Measurements from ENCODE around the gene METTL26. TPM values are rescaled to one million over a fixed set of nuclear protein-coding genes. Genes with fewer than 3 reads are reported as not detected.

The METTL26 gene
- total and polyA plus RNA-seq, 9 of the 15 experiments (the other 6 are each of a cell fraction or from before 2014, with no cell fraction given) = 7.3 to 262 (median 80.9) TPM

DNA sequence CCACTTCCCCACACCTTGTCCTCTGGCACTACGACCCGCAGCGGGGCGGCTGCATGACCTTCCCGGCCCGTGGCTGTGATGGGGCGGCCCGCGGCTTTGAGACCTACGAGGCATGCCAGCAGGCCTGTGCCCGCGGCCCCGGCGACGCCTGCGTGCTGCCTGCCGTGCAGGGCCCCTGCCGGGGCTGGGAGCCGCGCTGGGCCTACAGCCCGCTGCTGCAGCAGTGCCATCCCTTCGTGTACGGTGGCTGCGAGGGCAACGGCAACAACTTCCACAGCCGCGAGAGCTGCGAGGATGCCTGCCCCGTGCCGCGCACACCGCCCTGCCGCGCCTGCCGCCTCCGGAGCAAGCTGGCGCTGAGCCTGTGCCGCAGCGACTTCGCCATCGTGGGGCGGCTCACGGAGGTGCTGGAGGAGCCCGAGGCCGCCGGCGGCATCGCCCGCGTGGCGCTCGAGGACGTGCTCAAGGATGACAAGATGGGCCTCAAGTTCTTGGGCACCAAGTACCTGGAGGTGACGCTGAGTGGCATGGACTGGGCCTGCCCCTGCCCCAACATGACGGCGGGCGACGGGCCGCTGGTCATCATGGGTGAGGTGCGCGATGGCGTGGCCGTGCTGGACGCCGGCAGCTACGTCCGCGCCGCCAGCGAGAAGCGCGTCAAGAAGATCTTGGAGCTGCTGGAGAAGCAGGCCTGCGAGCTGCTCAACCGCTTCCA, 2.6 kb downstream of the METTL26 start:
- intact Hi-C loops (cut with micrococcal nuclease) = no loop called here
- no peak for TF ChIP-seq FOXP1 (CRISPR knock-in tag; IDR thresholded peaks at IDR 0.05)
- TF ChIP-seq, protein P1, sequence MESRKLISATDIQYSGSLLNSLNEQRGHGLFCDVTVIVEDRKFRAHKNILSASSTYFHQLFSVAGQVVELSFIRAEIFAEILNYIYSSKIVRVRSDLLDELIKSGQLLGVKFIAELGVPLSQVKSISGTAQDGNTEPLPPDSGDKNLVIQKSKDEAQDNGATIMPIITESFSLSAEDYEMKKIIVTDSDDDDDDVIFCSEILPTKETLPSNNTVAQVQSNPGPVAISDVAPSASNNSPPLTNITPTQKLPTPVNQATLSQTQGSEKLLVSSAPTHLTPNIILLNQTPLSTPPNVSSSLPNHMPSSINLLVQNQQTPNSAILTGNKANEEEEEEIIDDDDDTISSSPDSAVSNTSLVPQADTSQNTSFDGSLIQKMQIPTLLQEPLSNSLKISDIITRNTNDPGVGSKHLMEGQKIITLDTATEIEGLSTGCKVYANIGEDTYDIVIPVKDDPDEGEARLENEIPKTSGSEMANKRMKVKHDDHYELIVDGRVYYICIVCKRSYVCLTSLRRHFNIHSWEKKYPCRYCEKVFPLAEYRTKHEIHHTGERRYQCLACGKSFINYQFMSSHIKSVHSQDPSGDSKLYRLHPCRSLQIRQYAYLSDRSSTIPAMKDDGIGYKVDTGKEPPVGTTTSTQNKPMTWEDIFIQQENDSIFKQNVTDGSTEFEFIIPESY (CRISPR knock-in tag; IDR thresholded peaks at IDR 0.05) = peak; percentile 88
- no peak for TF ChIP-seq NFYB (IDR thresholded peaks at IDR 0.05; ENCODE audit: extremely low read depth, insufficient read length)
- TF ChIP-seq RBFOX2 (IDR thresholded peaks at IDR 0.05; ENCODE audit: low read depth, low read length) = peak; percentile 25; the same call in 1 of the 2 replicates
- TF ChIP-seq POLR2G (IDR thresholded peaks at IDR 0.05; ENCODE audit: low read depth, low read length) = peak; percentile 26
- TF ChIP-seq FIP1L1 (IDR thresholded peaks at IDR 0.05; ENCODE audit: low read depth, low read length, poor library complexity, severe bottlenecking) = peak; percentile 4
- peaks cover 32% of the 10 kb centered on the region; the same call in 1 of the 3 replicates for H3K36me3 ChIP-seq (ENCODE audit: control insufficient read depth, insufficient read depth, low read length)
- no TSS peak for BruUV-seq (replicated peaks)
- no peak overlapping the region for H3K4me2 ChIP-seq (ENCODE audit: insufficient read depth, low read length)
- DNase-seq (ENCODE audit: extremely low read depth in 1 of 4, low spot score in 3 of 4) (no peak), FAIRE-seq (no peak), ATAC-seq (no peak)
- H3K79me2 ChIP-seq (ENCODE audit: control insufficient read depth, insufficient read depth, low read length) = peaks cover 18% of the 10 kb centered on the region
- CTCF ChIA-PET (ENCODE audit: low intra/inter-chr PET ratio) = no interaction called here
- POLR2A ChIA-PET = no interaction called here
- WGBS (ENCODE audit: insufficient coverage, low coverage, missing lambda C conversion rate) = 97% methylated on average over 36 of the region's 74 CpGs
- no peak overlapping the region for H3K4me3 ChIP-seq
- in situ Hi-C loops (cut with MboI) = no loop called here
- no peak overlapping the region for H3K27ac ChIP-seq (ENCODE audit: extremely low read depth, low read depth, low read length)
- H3K9ac ChIP-seq (ENCODE audit: insufficient read depth in 1 of 2, low read depth in 2 of 2, low read length in 2 of 2) = no peak overlapping the region; a peak in 1 of 4 replicates
- H2AFZ ChIP-seq (ENCODE audit: low read depth, low read length) = no peak overlapping the region
- no peaks in the 10 kb centered on the region for H3K9me1 ChIP-seq (ENCODE audit: control insufficient read depth, insufficient read depth, low read length)
- no peaks in the 10 kb centered on the region for H3K27me3 ChIP-seq (ENCODE audit: control insufficient read depth in 2 of 2, insufficient read depth in 2 of 2, low read length in 2 of 2)
- H4K20me1 ChIP-seq (replicated peaks; ENCODE audit: control insufficient read depth, insufficient read depth, low read length) = no peaks in the 10 kb centered on the region
- H3K9me3 ChIP-seq (replicated peaks; ENCODE audit: control insufficient read depth, insufficient read depth, low read depth, low read length) = no peaks in the 10 kb centered on the region
- peaks cover 30 to 94% of the 10 kb centered on the region in 2 experiments for H3K4me1 ChIP-seq (replicated peaks in 1 of 2; ENCODE audit: control insufficient read depth in 2 of 2, insufficient read depth in 2 of 2, low read length in 2 of 2)
